ENCODE data around the gene BGLAP.
A peak's percentile ranks its signal among the peaks of the same experiment; 100 is the strongest.

Gene BGLAP

GRCh38 chr1:156242738-156243137, 754 bp downstream of the BGLAP start:
- TF ChIP-seq SIN3A (IDR thresholded peaks at IDR 0.05; ENCODE audit: borderline replicate concordance, insufficient read depth, low read length) (no peak), FOXP2 (optimal IDR thresholded peaks at IDR 0.05; ENCODE audit: borderline replicate concordance, extremely low read depth, extremely low read length, insufficient read depth) (no peak), TAF1 (IDR thresholded peaks at IDR 0.05; ENCODE audit: borderline replicate concordance, insufficient read depth, low read length) (no peak), POLR2AphosphoS5 (IDR thresholded peaks at IDR 0.05; ENCODE audit: low read depth, low read length) (no peak)
- TF ChIP-seq, protein P1, sequence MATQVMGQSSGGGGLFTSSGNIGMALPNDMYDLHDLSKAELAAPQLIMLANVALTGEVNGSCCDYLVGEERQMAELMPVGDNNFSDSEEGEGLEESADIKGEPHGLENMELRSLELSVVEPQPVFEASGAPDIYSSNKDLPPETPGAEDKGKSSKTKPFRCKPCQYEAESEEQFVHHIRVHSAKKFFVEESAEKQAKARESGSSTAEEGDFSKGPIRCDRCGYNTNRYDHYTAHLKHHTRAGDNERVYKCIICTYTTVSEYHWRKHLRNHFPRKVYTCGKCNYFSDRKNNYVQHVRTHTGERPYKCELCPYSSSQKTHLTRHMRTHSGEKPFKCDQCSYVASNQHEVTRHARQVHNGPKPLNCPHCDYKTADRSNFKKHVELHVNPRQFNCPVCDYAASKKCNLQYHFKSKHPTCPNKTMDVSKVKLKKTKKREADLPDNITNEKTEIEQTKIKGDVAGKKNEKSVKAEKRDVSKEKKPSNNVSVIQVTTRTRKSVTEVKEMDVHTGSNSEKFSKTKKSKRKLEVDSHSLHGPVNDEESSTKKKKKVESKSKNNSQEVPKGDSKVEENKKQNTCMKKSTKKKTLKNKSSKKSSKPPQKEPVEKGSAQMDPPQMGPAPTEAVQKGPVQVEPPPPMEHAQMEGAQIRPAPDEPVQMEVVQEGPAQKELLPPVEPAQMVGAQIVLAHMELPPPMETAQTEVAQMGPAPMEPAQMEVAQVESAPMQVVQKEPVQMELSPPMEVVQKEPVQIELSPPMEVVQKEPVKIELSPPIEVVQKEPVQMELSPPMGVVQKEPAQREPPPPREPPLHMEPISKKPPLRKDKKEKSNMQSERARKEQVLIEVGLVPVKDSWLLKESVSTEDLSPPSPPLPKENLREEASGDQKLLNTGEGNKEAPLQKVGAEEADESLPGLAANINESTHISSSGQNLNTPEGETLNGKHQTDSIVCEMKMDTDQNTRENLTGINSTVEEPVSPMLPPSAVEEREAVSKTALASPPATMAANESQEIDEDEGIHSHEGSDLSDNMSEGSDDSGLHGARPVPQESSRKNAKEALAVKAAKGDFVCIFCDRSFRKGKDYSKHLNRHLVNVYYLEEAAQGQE (IDR thresholded peaks at IDR 0.05; ENCODE audit: insufficient read depth in 1 of 2, low read depth in 2 of 2, low read length in 2 of 2): no peak

DNA sequence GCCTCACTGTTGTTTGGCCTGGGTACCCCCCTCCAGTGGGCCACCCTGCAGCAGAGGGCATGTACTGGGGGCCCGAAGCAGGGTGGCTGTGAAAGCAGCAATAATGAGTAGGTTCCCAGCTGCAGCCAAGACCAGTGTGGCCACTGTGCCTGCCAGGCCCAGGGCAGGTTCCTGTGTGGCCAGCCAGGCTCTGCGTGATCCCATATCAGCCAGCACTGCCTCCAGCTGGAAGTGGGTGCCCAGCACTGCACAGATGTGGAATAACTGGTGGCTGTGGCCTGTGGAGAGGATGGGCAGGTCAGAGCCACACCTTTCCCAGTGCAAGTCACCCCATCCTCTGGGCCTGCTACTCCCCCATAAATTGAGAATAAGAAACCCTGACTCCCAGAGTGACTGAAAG, 2.1 kb downstream of the BGLAP start:
- no peak for TF ChIP-seq TAF1 (IDR thresholded peaks at IDR 0.05; ENCODE audit: borderline replicate concordance, insufficient read depth, low read length)
- TF ChIP-seq SIN3A (IDR thresholded peaks at IDR 0.05; ENCODE audit: borderline replicate concordance, insufficient read depth, low read length): no peak
- no peak for TF ChIP-seq POLR2AphosphoS5 (IDR thresholded peaks at IDR 0.05; ENCODE audit: low read depth, low read length)
- TF ChIP-seq, protein P1 (IDR thresholded peaks at IDR 0.05; ENCODE audit: insufficient read depth in 1 of 2, low read depth in 2 of 2, low read length in 2 of 2): no peak
- no peak for TF ChIP-seq FOXP2 (optimal IDR thresholded peaks at IDR 0.05; ENCODE audit: borderline replicate concordance, extremely low read depth, extremely low read length, insufficient read depth)

- TF ChIP-seq TAF1 (IDR thresholded peaks at IDR 0.05; ENCODE audit: borderline replicate concordance, insufficient read depth, low read length): no peak
Measured at GRCh38 chr1:156244712-156245111, 2.7 kb downstream of the BGLAP start.

DNA sequence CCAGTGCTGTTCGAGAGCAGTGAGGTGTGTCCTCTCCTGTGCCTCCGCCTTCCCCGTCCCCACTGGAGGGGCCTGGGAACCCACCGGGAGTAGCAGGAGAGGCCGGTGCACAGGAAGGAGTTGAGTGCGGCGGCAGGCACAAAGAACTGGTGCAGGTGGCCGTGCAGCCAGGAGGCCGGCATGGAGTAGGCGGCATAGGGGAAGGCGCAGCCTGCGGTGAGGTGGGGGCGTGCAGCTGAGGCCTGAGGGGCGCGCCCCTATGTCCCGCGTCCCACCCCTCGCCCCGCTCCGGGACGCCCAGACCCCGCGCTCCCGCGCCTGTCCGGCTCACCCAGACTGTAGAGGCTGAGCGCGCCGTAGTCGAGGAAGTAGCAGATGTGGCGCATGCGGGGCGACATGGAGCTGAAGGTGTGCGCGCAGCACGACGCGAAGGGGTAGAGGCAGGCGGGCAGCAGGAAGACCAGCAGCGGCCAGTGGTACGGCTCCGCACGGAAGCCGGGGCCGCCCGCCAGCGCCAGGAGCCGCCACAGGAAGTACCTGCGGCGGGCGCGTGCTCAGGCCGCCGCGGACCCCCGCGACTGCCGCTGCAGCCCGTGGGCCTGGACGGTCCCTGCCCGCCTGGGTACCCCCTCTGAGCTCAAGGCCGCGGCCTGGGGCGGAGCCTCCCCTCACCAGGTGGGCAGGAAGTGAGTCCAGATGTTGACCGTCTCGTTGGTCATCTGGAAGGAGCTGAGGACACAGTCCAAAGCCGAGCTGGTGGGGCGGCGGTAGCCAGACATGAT, 3.7 kb downstream of the BGLAP start:
- TF ChIP-seq TAF1 (IDR thresholded peaks at IDR 0.05; ENCODE audit: borderline replicate concordance, insufficient read depth, low read length) (no peak), FOXP2 (optimal IDR thresholded peaks at IDR 0.05; ENCODE audit: borderline replicate concordance, extremely low read depth, extremely low read length, insufficient read depth) (peak; percentile 9), POLR2AphosphoS5 (IDR thresholded peaks at IDR 0.05; ENCODE audit: low read depth, low read length) (no peak), SIN3A (IDR thresholded peaks at IDR 0.05; ENCODE audit: borderline replicate concordance, insufficient read depth, low read length) (no peak)

- no peak for TF ChIP-seq POLR2AphosphoS5 (IDR thresholded peaks at IDR 0.05; ENCODE audit: low read depth, low read length)
- no peak for TF ChIP-seq TAF1 (IDR thresholded peaks at IDR 0.05; ENCODE audit: borderline replicate concordance, insufficient read depth, low read length)
- no peak for TF ChIP-seq SIN3A (IDR thresholded peaks at IDR 0.05; ENCODE audit: borderline replicate concordance, insufficient read depth, low read length)
- TF ChIP-seq, protein P1 (IDR thresholded peaks at IDR 0.05; ENCODE audit: insufficient read depth in 1 of 2, low read depth in 2 of 2, low read length in 2 of 2): no peak
- TF ChIP-seq FOXP2 (optimal IDR thresholded peaks at IDR 0.05; ENCODE audit: borderline replicate concordance, extremely low read depth, extremely low read length, insufficient read depth): no peak
Measured at GRCh38 chr1:156246241-156246780, 4.3 kb downstream of the BGLAP start.
